CD4-positive, CD25-positive, alpha-beta regulatory T cell (primary cell): ENCODE measurements around the gene RHAG. TPM values are rescaled to one million over a fixed set of nuclear protein-coding genes. Genes with fewer than 3 reads are reported as not detected.

ENCODE experiments used
- ATAC-seq, 2 donors: fragments of 150-1000 bp; cut with Tn5 transposase; one replicate each; pipeline ENCODE4 v1.10.0; 2021; ENCODE audit warnings: low read depth in 2 of 2, moderate number of reproducible peaks in 2 of 2, moderate library complexity in 1 of 2
- DNase-seq, 3 donors: peaks; one replicate each; pipeline versions ENCODE4 v3.0.0 to v3.0.0-alpha.2; 2012 to 2022; ENCODE audit warnings: mixed read lengths in 1 of 3
- H3K27ac ChIP-seq: one replicate; pipeline ENCODE4 v1.7.0; 2013; ENCODE audit warnings: mild to moderate bottlenecking, low read length; ENCODE audit not compliant: insufficient read depth, poor library complexity, severe bottlenecking
- H3K27me3 ChIP-seq: one replicate; pipeline ENCODE4 v1.7.0; 2013; ENCODE audit warnings: low read length; ENCODE audit not compliant: control insufficient read depth, insufficient read depth
- H3K36me3 ChIP-seq: one replicate; pipeline ENCODE4 v1.7.0; 2013; ENCODE audit warnings: mild to moderate bottlenecking, low read length, moderate library complexity; ENCODE audit not compliant: control insufficient read depth, insufficient read depth
- H3K4me1 ChIP-seq: 2 replicates; pipeline ENCODE4 v1.7.0; 2013; ENCODE audit warnings: mild to moderate bottlenecking, low read length; ENCODE audit not compliant: insufficient read depth, control insufficient read depth, poor library complexity, severe bottlenecking
- H3K4me3 ChIP-seq: one replicate; pipeline ENCODE4 v1.7.0; 2013; ENCODE audit warnings: low read depth, mild to moderate bottlenecking, low read length, moderate library complexity
- H3K9me3 ChIP-seq, 2 experiments: 1 replicate in 1 of 2; 2 replicates in 1 of 2; pipeline ENCODE4 v1.7.0; 2013; ENCODE audit warnings: low read length in 2 of 2, mild to moderate bottlenecking in 1 of 2, moderate library complexity in 1 of 2; ENCODE audit not compliant: control insufficient read depth in 2 of 2
- H3K27ac Mint-ChIP-seq, 3 donors: one replicate each; pipeline ENCODE4 v1.8.0; 2020 to 2022; ENCODE audit warnings: mild to moderate bottlenecking in 3 of 3, mixed read lengths in 3 of 3, moderate library complexity in 2 of 3
- H3K27me3 Mint-ChIP-seq: one replicate; pipeline ENCODE4 v1.8.0; 2022; ENCODE audit warnings: mild to moderate bottlenecking, mixed read lengths
- H3K36me3 Mint-ChIP-seq: one replicate; pipeline ENCODE4 v1.8.0; 2020; ENCODE audit warnings: mixed read lengths
- H3K4me1 Mint-ChIP-seq, 4 donors: one replicate each; pipeline ENCODE4 v1.8.0; 2020 to 2022; ENCODE audit warnings: mixed read lengths in 4 of 4, mild to moderate bottlenecking in 1 of 4
- H3K4me3 Mint-ChIP-seq, 4 donors: one replicate each; pipeline ENCODE4 v1.8.0; 2020 to 2022; ENCODE audit warnings: mild to moderate bottlenecking in 4 of 4, mixed read lengths in 4 of 4, moderate library complexity in 3 of 4
- H3K9me3 Mint-ChIP-seq, 7 donors: one replicate each; pipeline ENCODE4 v1.8.0; 2020 to 2022; ENCODE audit warnings: mixed read lengths in 7 of 7, mild to moderate bottlenecking in 3 of 7, moderate library complexity in 2 of 7
- polyA plus RNA-seq, 4 donors: library from polyadenylated mRNA; unstranded; fragments of 300-500 nt; fragmentation: Illumina TruSeq; gene quantifications; one replicate each; pipeline ENCODE4 v1.2.3, GENCODE V29; 2021
- total RNA-seq: library from RNA; stranded (reverse); gene quantifications from one replicate; pipeline ENCODE4 v1.2.3, GENCODE V29; 2022

The RHAG gene
- total and polyA plus RNA-seq, 5 donors from 2014 or later, result not detected

DNA sequence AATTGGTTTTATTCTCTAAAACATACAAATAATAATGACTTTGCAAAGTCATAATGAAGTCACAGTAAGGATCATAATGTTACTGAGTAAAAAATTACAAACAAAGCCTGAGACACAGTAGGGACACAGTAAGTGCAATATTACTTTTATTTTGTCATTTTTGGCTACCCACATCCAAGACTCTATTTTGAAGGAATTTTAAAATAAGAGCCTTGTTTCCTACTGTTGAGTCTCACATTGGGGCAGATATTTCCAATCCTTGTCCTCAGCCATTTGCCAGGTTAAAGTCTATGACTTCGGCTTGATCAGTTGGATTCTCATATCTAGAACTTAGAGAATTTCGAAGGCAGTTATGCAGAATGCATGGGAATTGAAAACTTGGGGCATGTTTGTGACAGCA, 10.8 kb upstream of the RHAG start:
- H3K9me3 ChIP-seq, result no peaks in the 10 kb centered on the region
- no peaks in the 10 kb centered on the region for H3K27me3 ChIP-seq
- H3K36me3 ChIP-seq, result no peaks in the 10 kb centered on the region
- H3K27ac ChIP-seq, result no peak overlapping the region
- ATAC-seq (no peak), DNase-seq (no peak)
- H3K4me1 ChIP-seq, result no peaks in the 10 kb centered on the region
- H3K27me3 Mint-ChIP-seq, result no peaks in the 10 kb centered on the region
- H3K36me3 Mint-ChIP-seq, result no peaks in the 10 kb centered on the region
- H3K4me3 Mint-ChIP-seq, result no peak overlapping the region
- no peaks in the 10 kb centered on the region for H3K4me1 Mint-ChIP-seq
- peaks cover 0 to 2% (median 0%) of the 10 kb centered on the region in 7 donors for H3K9me3 Mint-ChIP-seq
- H3K27ac Mint-ChIP-seq, result no peak overlapping the region
- H3K4me3 ChIP-seq, result no peak overlapping the region

DNA sequence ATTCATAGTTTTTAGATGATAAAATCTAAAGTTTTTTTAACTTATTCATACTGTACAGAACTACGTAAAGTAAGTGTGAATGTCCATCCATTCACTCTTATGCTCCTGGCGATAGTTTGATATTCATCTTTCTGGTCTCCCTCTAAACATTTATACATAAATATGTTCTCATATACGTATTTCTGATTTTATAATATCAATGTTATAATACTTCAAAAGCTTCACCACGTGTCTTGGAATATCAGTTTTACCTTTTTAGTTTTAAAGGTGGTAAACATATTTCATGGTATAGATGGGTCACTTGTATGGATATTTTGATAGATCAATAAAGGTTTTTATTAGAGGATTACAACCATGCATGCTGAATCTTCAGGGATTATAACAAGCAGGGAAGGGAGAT, 10.3 kb upstream of the RHAG start:
- no peak overlapping the region for H3K4me3 Mint-ChIP-seq
- ATAC-seq (no peak), DNase-seq (no peak)
- Histone ChIP-seq H3K4me3 (no peak overlapping the region), H3K27me3 (no peaks in the 10 kb centered on the region), H3K36me3 (no peaks in the 10 kb centered on the region), H3K27ac (no peak overlapping the region), H3K4me1 (no peaks in the 10 kb centered on the region), H3K9me3 (no peaks in the 10 kb centered on the region)
- H3K27me3 Mint-ChIP-seq, result no peaks in the 10 kb centered on the region
- H3K9me3 Mint-ChIP-seq, result peaks cover 0 to 2% (median 0%) of the 10 kb centered on the region in 7 donors
- H3K4me1 Mint-ChIP-seq, result no peaks in the 10 kb centered on the region
- no peaks in the 10 kb centered on the region for H3K36me3 Mint-ChIP-seq
- no peak overlapping the region for H3K27ac Mint-ChIP-seq

DNA sequence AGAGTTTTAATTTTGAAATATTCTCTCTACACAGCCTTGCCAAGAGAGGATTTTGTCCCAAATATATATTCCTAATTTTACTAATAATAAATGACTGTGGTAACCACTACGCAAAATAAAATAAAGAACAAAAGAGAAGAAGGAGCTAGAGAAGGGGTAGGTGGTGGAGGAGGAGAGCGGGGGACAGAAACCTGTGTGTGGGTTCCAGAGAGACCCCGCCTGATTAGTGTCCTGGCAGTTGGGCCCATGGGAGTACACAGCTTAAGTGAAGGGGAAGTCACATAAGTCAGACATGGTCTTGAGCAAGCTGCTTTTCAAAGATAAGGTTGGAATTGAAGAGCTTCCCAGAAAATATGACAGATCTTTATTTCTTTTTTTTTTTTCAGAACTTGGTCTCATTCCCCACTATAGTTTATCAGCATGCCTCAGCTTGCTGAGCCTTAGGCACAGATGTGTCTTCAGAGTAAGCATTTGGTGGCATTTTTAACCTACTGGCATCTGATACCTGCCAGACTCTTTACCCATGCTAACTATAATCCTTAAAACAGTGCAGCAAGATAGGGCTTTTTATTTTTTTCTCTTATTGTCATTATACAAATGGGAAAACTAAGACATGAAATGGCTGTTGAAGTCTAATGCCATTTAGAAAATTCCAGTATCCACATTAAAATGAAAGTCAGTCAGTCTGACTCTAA, 9.6 kb upstream of the RHAG start:
- Histone ChIP-seq H3K27me3 (no peaks in the 10 kb centered on the region), H3K4me3 (no peak overlapping the region), H3K36me3 (no peaks in the 10 kb centered on the region), H3K4me1 (no peaks in the 10 kb centered on the region), H3K27ac (no peak overlapping the region), H3K9me3 (no peaks in the 10 kb centered on the region)
- no peaks in the 10 kb centered on the region for H3K4me1 Mint-ChIP-seq
- DNase-seq, result no peak
- no peaks in the 10 kb centered on the region for H3K27me3 Mint-ChIP-seq
- no peak for ATAC-seq
- H3K36me3 Mint-ChIP-seq, result no peaks in the 10 kb centered on the region
- peaks cover 0 to 2% (median 0%) of the 10 kb centered on the region in 7 donors for H3K9me3 Mint-ChIP-seq
- no peak overlapping the region for H3K27ac Mint-ChIP-seq
- H3K4me3 Mint-ChIP-seq, result no peak overlapping the region

DNA sequence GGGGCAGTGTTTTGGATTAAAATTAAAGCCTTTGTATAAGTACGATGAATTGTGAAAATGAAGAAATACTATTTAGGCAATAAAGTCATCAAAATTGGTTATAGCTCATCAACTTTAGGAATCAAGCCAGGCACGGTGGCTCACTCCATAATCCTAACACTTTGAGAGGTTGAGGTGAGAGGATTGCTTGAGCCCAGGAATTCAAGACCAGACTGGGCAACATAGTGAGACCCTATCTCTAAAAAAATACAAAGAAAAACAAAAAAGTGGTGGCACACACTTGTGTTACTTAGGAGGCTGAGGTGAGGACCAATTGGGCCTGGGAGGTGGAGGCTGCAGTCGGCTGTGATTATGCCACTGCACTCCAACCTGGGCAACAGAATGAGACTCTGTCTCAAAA, 8.5 kb upstream of the RHAG start:
- Histone ChIP-seq H3K9me3 (no peaks in the 10 kb centered on the region), H3K4me3 (no peak overlapping the region), H3K36me3 (no peaks in the 10 kb centered on the region), H3K4me1 (no peaks in the 10 kb centered on the region), H3K27me3 (no peaks in the 10 kb centered on the region), H3K27ac (no peak overlapping the region)
- Mint-ChIP-seq H3K4me3 (no peak overlapping the region), H3K36me3 (no peaks in the 10 kb centered on the region), H3K27me3 (no peaks in the 10 kb centered on the region), H3K9me3 (peaks cover 0 to 2% (median 0%) of the 10 kb centered on the region in 7 donors), H3K27ac (no peak overlapping the region), H3K4me1 (no peaks in the 10 kb centered on the region)
- DNase-seq, result no peak
- ATAC-seq, result no peak

DNA sequence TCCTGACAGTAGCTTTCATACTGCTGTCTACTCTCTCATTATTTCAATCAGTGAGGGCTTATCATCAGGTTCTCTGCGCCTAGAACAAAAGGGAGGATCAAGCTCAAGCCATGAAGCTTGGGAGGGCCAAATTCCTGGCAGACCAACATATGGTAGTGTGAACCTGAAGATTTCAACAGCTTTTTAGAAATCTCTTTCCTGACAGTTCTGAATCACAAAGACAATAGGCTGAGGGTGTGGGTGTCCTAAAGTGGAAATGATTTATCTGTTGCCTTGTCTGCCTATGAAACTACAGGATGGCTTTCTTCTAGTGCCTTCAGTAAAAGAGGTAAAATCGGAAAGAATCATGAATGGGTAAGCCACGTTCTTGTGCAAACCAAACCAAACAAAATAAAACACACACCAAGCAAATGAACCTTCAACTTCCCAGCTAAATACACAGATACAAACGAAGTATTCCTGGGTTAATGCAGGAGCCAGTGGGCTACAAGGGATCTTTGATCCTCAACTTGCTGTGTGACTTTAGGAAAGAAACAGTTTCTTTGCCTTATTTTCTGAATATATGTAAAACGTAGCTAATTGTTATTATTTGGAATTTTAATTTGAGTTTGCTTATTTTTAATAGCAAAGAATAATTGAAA, 2.7 kb upstream of the RHAG start:
- Mint-ChIP-seq H3K4me3 (no peak overlapping the region), H3K27ac (no peak overlapping the region), H3K27me3 (no peaks in the 10 kb centered on the region), H3K36me3 (no peaks in the 10 kb centered on the region), H3K4me1 (no peaks in the 10 kb centered on the region), H3K9me3 (peaks cover 0 to 2% (median 0%) of the 10 kb centered on the region in 7 donors)
- H3K4me1 ChIP-seq, result no peaks in the 10 kb centered on the region
- no peak overlapping the region for H3K27ac ChIP-seq
- no peaks in the 10 kb centered on the region for H3K36me3 ChIP-seq
- no peaks in the 10 kb centered on the region for H3K9me3 ChIP-seq
- ATAC-seq, result no peak
- H3K27me3 ChIP-seq, result no peaks in the 10 kb centered on the region
- no peak overlapping the region for H3K4me3 ChIP-seq
- no peak for DNase-seq

DNA sequence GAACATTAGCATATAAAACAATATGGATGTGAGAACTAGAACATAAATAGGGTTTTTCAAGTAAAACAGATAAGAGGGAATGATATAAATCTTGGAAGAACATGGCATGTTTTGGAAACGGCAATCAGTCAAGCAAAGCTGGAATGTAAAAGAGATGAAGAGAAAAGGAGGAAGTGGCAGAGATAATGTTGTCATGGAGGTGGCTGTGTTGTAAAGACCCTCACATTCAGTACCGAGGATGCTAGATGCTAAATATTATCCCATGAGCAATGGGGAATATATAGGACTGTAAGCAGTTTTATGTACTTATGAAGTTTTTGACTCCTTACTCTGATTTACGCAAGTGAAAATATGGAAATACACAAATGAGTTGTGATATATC, 702 bp upstream of the RHAG start:
- Mint-ChIP-seq H3K36me3 (no peaks in the 10 kb centered on the region), H3K27me3 (no peaks in the 10 kb centered on the region), H3K9me3 (no peaks in the 10 kb centered on the region), H3K27ac (no peak overlapping the region), H3K4me1 (no peaks in the 10 kb centered on the region), H3K4me3 (no peak overlapping the region)
- ATAC-seq (no peak), DNase-seq (no peak)
- Histone ChIP-seq H3K27ac (no peak overlapping the region), H3K4me1 (no peaks in the 10 kb centered on the region), H3K4me3 (no peak overlapping the region), H3K36me3 (no peaks in the 10 kb centered on the region), H3K27me3 (no peaks in the 10 kb centered on the region), H3K9me3 (no peaks in the 10 kb centered on the region)

DNA sequence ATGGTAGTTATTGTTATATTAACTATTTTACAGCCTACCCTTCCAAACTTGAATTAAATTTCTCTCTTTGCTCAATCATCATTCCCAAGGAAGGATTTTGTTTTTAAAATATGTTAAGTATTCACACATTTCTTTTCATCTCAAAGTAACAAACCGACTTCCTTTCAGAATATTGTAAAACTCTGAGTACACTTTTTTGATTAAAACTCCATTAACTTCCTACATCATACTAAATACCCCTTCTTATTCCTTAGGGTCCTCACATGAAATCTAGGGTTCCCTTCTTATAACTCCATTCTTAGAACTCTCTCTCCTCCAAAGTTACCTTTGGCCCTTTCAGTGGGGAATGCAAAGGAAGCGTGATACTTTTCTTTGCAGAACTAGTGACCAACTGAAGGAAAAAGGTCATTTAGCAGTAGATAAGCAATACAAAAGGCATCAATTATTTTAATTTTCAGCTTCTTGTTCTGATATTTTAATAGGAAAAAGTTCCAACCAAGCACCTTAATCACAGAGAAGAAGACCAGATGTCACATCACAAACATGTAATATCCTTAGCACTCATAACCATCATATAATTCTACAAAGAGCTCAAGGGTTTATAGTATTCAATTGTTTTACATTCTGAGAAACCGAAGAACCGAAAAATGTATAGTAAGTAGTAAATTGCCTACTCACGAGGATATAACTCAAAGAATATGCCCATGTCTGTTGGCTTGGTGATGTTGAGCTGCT, 494 bp downstream of the RHAG start:
- ATAC-seq (no peak), DNase-seq (no peak)
- H3K36me3 Mint-ChIP-seq, result no peaks in the 10 kb centered on the region
- no peaks in the 10 kb centered on the region for H3K4me1 ChIP-seq
- H3K27ac ChIP-seq, result no peak overlapping the region
- no peaks in the 10 kb centered on the region for H3K4me1 Mint-ChIP-seq
- H3K27me3 Mint-ChIP-seq, result no peaks in the 10 kb centered on the region
- H3K27ac Mint-ChIP-seq, result no peak overlapping the region
- no peaks in the 10 kb centered on the region for H3K9me3 Mint-ChIP-seq
- no peak overlapping the region for H3K4me3 ChIP-seq
- no peak overlapping the region for H3K4me3 Mint-ChIP-seq
- H3K36me3 ChIP-seq, result no peaks in the 10 kb centered on the region
- no peaks in the 10 kb centered on the region for H3K27me3 ChIP-seq
- no peaks in the 10 kb centered on the region for H3K9me3 ChIP-seq
